Activated CD8-positive, alpha-beta memory T cell treated with anti-CD3 and anti-CD28 coated beads, Interleukin-2, amount 50 U/mL, for 24 hours (primary cell): ENCODE data around the gene RBM6.
A peak's percentile ranks its signal among the peaks of the same experiment; 100 is the strongest.
"Not testable (repeated sequence)": the region's sequence is repeated elsewhere in the genome, so short reads cannot be mapped to it uniquely, and the experiment has no call there.

Source experiments
- DNase-seq: peaks from one replicate; pipeline ENCODE4 v3.0.0-alpha.2; 2020; ENCODE audit errors: extremely low read depth

Gene RBM6

GRCh38 chr3:49992326-49992725, 52.4 kb downstream of the RBM6 start:
- DNase-seq = no peak

GRCh38 chr3:49994476-49994875, 54.5 kb downstream of the RBM6 start:
- DNase-seq = no peak

GRCh38 chr3:49996016-49996415, 56.1 kb downstream of the RBM6 start:
- no peak for DNase-seq

DNA sequence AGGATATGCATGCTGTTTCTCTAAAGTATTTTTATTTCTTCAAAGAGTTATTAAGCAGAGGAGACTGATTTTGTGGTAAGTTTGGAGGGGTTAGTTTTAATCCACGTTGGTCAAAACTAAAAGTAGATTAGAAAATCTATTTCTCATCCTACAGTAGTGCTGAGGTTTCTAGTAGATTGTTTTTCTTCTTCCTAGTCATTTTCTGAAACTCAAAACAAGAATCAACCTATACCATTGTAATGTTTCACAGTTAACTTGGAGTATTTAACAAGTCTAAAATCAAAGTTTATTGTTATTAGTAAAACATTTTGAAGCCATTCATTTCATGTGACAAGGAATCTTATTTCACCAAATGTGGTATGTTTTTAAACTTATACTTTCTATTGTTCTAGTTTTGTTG, 57.9 kb downstream of the RBM6 start:
- DNase-seq = no peak

DNA sequence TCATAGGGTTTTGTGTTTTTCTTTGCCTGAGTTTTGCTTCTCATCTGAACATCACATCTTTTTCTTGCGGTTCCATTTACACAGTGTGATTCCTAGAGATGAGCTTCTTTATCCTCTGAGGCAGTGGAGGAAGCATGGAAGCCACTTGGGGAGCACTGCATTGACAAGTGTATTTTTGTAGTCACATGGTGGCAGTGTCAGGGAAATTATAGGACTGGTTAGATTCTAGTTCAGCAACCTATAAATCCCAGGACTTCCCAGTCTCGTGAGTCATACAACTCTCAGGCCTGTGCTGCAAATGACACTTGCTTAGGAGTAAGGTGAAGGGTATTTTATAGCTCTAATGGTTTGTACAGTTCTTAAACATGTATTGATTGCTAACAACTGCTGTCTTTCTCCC, 58.4 kb downstream of the RBM6 start:
- DNase-seq = no peak

GRCh38 chr3:50001511-50001910, 61.6 kb downstream of the RBM6 start:
- no peak for DNase-seq

DNA sequence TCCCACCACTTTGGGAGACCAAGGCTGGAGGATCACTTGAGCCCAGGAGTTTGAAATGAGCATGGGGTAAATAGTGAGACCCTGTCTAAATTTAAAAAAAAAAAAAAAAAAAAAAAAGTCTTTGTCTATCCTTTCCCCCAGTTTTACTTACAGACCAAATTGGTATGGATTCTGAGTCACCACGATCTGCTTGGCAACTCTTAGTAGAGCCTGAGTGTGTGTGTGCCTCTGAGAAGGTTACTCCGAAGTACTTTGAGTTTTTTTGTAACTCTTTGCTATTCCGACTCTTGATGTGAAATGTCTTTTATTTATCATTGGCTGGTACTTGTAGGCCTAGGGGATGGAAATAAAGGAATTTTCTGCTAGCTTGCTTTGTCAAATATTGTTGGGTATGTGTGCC, 63.3 kb downstream of the RBM6 start:
- no peak for DNase-seq

DNA sequence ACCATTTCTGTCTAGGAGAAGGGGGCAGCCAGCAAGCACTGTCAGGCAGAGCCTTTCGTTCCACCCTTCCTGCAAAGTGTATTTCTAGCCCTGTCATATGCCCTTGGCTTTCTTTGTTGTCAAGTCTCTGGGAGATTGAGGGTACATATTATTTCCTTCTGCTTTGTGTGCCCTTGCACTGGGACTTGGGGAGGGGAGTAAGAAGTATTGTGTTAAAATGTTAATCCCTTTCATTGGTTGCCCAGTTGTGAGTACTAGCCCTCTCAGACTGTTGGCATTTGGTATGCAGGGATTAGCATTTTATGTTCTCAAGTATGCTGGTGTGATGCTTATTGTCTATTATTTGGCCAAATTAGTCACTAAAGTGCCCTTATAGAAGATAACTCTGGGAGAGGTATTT, 63.9 kb downstream of the RBM6 start:
- no peak for DNase-seq

GRCh38 chr3:50008931-50009330, 69.0 kb downstream of the RBM6 start:
- no peak for DNase-seq

DNA sequence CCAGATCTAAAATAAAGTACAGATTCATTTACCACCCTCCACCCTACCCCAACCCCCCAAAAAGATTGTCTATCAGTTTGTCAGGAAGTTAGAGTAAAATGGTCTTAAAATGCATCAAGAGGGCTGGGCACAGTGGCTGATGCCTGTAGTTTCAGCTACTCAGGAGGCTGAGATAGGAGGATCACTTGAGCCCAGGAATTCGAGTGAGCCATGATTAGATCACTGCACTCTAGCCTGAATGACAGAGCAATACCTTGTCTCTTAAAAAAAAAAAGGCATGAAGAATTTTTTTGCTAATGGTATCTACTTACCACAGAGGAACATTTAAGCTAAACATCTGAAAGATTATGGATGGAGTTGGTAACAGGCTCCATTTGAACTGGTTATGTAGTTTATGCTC, 71.0 kb downstream of the RBM6 start:
- DNase-seq = no peak

DNA sequence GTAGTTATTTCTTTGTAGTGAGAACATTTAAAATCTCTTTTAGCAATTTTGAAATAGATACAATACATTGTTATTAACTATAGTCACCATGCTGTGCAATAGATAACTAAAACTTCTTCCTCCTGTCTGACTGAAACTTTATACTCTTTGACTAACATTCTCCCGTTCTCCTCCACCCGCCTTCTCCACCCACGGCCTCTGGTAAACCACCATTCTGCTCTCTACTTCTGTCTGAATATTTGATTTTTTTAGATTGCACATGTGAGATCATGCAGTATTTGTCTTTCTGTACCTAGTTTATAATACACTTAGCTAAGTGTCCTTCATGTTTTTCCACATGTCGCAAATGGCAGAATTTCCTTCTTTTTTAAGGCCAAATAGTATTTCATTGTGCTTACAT, 76.0 kb downstream of the RBM6 start:
- no peak for DNase-seq

DNA sequence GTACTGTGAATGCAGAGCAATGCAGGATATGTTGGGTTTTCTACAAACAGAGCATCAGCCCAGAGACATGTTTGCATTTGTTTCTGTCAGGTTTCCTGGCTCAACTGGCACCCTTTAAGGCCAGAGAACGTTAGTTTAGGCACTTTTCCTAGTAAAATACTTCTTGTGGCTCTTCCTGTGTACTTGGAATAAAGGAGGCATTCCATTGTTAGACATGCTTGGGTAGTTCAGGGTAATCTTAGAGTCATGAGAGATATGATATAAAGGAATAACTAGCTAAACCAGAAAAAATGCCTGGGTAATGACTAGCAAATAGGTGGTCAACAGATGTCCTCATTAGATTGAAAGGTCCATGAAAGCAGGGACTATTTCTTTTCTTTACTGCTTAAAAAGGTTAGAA, 88.4 kb downstream of the RBM6 start:
- DNase-seq = no peak

GRCh38 chr3:50031201-50031600, 91.3 kb downstream of the RBM6 start:
- not testable (repeated sequence) for DNase-seq

DNA sequence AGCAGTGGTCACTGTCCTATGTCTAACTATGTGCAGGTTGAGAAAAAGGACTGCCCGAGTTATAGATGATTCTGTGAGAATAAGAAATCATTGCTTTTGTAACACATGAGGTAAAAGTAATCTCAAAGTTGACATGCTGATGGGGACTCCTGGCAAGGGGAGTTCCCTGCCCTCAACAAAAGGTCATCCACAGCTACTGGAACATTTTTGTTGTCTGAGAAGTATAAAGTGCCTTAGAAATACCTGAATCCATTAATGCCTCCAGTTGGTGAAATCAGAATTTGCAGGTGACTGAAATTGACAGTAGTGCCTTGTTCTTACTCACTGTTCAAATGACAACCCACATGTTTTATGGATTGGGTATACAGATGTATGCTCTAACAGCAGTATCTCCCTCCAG, 105.0 kb downstream of the RBM6 start:
- DNase-seq = no peak

DNA sequence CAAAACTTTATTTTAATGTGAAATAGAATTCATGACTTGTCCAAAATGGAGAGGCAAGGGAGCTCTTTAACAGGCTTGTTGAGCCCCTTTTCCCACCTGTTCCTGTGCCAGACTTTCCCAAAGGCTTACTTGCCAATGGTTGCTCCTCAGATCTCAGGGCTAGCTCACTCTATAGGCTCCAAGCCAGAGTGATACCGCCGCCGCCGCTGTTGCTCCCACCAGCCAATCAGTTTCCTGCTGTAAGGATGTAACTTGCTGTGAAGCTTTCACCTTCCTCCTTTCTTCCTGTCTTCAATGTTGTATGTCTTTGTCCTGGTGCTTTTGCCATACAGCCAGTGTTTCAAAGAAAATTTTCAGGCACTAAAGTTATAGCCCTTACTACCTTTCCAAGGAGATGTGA, 107.5 kb downstream of the RBM6 start:
- DNase-seq = no peak

GRCh38 chr3:50050361-50050760, 110.4 kb downstream of the RBM6 start:
- no peak for DNase-seq

DNA sequence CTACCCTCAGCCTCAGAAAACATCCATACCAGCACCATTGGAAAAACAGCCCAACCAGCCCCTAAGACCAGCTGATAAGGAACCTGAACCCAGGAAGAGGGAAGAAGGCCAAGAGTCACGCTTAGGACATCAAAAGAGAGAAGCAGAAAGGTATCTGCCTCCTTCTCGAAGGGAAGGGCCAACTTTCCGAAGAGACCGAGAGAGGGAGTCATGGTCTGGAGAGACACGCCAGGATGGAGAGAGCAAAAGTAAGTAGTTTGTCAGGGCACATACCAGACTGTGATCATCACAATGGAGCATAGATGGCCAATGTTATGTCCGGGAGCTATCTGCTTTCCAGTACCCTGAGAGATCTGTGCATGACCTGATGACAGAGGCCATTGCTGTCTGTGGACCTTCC, 117.8 kb downstream of the RBM6 start:
- DNase-seq = no peak

DNA sequence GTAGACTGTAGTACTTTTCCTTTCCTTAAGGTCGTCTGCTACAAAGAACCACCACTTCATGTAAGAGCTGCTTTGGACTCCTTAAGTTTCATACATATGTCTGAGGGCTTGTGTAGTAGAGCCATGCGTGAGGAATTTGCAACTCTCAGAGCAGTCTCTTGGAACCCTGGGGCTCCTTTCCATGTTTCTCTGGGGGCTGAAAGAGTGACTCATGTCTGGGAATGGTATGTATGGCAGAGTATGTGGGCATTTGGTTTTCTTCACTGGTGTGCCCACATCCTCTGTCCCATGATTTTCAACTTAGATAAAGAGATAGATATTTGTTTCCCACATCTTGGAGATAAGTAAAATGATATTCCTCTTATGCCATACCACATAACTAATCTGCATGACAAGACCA, 128.2 kb downstream of the RBM6 start:
- no peak for DNase-seq

DNA sequence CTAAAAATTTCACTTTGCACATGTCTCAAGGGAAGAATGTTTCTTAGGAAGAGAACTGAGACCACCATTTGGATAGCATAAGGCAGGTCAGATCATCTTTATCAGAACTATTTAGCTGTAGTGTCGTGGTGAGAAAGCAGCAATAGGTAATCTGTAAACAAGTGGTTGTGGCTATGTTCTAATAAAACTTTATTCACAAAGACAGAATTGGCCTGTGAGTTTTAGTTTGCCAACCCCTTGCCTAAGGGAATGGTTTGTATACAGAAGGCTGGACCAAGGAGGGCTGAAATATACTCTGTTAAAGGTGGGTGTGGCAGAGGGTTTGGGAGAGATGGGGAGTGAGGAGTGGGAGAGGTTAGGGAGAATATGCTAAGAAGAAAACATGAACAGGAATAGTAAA, 138.1 kb downstream of the RBM6 start:
- no peak for DNase-seq

DNA sequence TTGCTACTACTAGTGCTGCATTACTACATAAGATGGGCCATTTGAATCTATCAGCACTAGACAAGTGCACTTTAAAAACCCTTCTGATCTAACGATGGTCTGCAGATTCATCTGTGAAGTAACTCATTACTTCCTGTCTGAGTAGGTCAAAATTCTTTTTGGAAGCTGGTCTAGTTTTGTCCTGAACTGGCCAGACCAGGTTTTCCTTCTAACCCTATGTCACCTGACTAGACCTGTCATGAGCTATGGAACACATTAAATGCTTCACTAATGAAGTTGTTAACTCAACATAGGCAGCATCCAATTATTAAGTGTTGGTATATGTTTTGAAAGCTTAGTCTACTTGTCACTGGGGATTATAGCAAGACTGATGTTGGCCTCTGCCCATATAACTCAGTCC, 138.7 kb downstream of the RBM6 start:
- no peak for DNase-seq

DNA sequence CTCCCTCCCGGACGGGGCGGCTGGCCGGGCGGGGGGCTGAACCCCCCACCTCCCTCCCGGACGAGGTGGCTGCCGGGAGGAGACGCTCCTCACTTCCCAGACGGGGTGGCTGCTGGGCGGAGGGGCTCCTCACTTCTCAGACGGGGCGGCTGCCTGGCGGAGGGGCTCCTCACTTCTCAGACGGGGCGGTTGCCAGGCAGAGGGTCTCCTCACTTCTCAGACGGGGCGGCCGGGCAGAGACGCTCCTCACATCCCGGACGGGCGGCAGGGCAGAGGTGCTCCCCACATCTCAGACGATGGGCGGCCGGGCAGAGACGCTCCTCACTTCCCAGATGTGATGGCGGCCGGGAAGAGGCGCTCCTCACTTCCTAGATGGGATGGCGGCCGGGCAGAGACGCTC, 145.0 kb downstream of the RBM6 start:
- DNase-seq = not testable (repeated sequence)

- peak; percentile 81 for DNase-seq
Observed at GRCh38 chr3:50088725-50089608, 149.0 kb downstream of the RBM6 start, which contains the start of gene RBM5. TSS of gene RBM5 (plus strand) at chr3:50088919. CDS start at chr3:50090435, 1,516 bp downstream.

- no peak for DNase-seq
Observed at GRCh38 chr3:50089609-50089945, 149.6 kb downstream of the RBM6 start.

DNA sequence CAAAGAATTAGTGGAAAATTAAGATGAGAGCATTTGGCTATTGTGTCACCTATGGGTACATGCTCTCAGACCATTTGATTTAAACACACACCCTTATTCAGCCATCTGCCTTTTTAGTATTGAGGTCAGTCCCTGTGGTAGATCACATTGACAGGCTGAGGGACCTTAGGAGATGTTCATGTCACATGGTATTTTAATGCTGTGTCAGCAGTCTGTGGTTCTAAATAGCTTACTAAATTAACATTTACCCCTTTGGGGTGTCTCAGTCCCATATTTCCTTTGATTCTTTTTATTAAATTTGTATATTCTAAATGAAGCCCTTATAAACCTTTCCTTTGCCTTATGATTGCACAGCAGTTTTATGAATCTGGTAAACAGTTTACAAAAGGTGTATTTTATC, 151.0 kb downstream of the RBM6 start:
- DNase-seq = no peak
